Fibroblast of skin of right biceps (primary cell): ENCODE results near the gene CFHR5.

Source experiments
- DNase-seq: peaks from one replicate; pipeline ENCODE4 v3.0.0-alpha.2; 2013

Gene CFHR5

DNA sequence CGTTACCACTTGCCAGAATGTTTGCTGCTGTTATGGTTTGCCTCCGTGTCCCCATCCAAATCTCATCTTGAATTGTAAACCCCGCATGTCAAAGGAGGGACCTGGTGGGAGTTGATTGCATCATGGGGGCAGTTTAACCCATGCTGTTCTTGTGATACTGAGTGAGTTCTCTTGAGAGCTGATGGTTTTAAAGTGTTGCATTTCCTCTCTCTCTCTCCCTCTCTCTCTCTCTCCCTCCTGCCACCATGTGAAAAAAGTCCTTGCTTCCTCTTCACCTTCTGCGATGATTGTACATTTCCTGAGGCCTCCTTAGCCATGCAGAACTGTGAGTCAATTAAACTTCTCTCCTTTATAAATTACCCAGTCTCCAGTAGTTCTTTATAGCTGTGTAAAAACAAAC, 44.4 kb downstream of the CFHR5 start:
- DNase-seq = no peak

DNA sequence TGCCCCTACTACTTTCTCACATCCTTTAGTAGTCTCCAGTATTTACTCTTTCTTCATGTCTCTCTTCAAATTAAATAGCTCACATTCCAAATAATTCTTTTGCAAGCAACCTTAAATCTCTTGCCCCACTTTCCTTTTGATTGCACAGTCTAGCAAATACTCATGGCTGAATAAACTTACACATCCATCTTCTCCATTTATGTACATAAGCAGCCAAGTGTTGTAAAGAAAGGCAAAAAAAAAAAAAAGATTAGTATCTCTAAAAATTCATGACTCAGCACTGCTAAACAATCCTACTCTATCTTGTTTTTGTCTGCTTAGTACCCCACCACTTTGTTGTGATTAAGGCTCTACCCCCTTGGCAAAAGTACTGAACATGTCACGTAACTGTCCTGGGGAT, 47.1 kb downstream of the CFHR5 start:
- peak; percentile 39 for DNase-seq

DNA sequence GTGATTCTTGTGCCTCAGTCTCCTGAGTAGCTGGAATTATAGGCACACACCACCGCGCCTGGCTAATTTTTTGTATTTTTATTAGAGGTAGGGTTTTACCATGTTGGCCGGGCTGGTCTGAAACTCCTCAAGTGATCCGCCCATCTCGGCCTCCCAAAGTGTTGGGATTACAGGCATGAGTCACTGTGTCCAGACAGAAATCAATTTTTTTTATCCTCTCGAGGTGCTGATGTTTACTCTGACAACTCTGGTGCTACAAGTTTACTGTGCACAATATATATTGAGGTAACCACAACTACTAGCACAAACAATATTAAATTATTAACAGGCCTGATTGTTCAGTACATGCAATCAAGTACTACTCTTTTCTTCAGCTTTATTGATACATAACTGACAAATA, 50.0 kb downstream of the CFHR5 start:
- no peak for DNase-seq

DNA sequence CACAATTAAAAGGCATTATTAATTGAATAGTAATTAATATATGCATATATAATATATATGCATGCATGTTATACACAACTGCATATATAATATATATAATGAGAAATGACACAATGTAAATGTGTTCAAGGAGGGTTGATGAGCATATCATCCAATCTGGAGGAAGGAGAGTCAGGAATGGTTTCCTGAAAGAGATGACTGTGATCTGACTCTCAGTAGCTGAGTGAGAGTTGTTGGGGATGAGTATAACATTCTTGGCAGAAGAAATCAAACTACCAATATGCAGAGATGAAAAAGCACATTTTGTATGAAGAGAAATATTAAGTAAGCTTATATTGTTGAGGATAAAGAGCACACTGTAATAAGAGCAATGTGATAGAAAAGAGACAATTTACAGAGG, 52.4 kb downstream of the CFHR5 start:
- peak; percentile 34 for DNase-seq

- DNase-seq = peak; percentile 84
Observed at GRCh38 chr1:197034631-197035339, 57.4 kb downstream of the CFHR5 start.

DNA sequence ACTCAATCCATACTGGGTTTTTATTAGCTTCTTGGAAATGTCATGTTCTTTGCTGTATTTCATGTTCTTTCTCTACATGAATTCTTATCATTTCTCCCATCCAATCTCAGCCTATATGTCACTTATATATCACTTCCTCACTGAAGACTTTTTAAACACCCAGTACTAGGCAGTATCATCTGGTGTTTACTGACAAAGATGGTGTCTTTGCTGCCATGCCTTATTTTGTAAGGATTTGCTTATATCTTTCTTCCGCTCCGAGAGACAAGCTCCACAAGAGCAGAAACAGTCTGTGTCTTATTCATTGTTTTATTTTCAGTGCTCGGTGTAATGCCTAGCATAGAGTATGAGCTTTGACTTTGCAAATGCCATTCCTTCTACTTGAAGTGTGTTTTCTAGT, 59.5 kb downstream of the CFHR5 start:
- DNase-seq = no peak

GRCh38 chr1:197041486-197042353, 64.4 kb downstream of the CFHR5 start:
- DNase-seq = no peak

DNA sequence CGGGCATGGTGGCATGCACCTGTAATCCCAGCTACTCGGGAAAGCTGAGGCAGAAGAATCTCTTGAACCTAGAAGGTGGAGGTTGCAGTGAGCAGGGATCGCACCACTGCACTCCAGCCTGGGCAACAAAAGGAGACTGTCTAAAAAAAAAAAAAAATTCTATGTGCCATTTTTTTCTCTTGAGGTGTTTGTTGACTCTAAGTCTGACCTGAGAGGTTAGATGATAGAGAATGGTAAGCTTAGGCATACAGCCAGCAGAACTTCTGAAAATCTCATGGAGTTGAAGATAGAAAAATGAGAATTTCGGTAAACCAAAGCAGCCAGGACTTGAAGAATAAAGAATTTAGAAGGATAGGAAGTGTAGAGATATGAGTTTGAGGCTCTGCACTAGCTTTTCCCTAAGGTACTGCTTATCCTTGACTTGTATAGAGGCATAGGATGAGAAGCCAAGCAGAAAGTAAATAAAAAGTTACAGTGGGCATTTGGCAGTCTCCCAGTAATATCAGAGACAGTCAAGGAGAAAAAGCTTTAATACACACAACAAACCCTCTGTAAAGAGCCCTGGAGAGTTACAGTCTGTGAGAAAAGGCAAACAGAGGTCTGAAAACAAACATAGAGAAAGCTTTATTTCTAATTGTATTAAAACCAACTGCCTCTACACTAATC, 65.5 kb downstream of the CFHR5 start:
- no peak for DNase-seq

DNA sequence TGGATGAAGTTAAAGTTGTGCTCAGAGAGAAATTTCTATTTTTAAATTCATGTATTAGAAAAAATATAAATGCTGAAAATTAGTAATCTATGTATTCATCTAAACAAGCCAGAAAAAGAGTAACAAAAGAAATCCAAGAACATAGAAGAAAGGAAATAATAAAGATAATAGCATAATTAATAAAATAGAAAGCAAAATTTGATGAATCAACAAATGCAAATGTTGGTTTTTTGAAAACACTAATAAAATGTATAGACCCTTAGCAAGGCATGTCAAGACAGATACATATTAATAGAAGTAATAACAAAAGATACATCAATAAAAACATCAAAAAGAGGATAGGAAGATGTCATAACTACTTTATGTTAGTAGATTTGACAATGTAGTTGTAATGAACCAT, 71.7 kb downstream of the CFHR5 start:
- DNase-seq = no peak
